Panc1 (cell line): ENCODE results near the gene SWAP70. TPM values are rescaled to one million over a fixed set of nuclear protein-coding genes. Genes with fewer than 3 reads are reported as not detected.

Source experiments
- ATAC-seq: fragments of 200-7000 bp; cut with Tn5 transposase; 2 replicates; pipeline ENCODE4 v1.9.1; 2020; ENCODE audit warnings: mild to moderate bottlenecking, moderate library complexity
- BruUV-seq: library from RNA; stranded (reverse); fragments of 400-500 nt; replicated peaks from 2 replicates; lab custom pipeline; 2021; lab: Mats Ljungman, UMichigan
- CTCF ChIA-PET: fragments of 300-600 bp; sonication (Branson Sonifier 250); formaldehyde crosslinking; loops from one replicate; lab custom pipeline; 2022; ENCODE audit warnings: antibody characterized with exemption; lab: Charles Lee
- POLR2A ChIA-PET: fragments of 300-600 bp; sonication (Branson Sonifier 250); formaldehyde crosslinking; loops from one replicate; lab custom pipeline; 2022; ENCODE audit warnings: antibody characterized with exemption; lab: Charles Lee
- DNase-seq: peaks from one replicate; pipeline ENCODE4 v3.0.0-alpha.2; 2010; ENCODE audit warnings: low read depth, low spot score
- H3K27ac ChIP-seq: 2 replicates; pipeline ENCODE4 v1.5.1; 2011; ENCODE audit warnings: mild to moderate bottlenecking, low read length, inconsistent platforms
- H3K27me3 ChIP-seq: fragments of 200-500 bp; sonication (Bioruptor generic); 2 replicates; pipeline ENCODE4 v1.6.0; 2014; ENCODE audit warnings: low read length, inconsistent platforms; ENCODE audit not compliant: control insufficient read depth, insufficient read depth
- H3K36me3 ChIP-seq: fragments of 200-500 bp; sonication (Bioruptor generic); 2 replicates; pipeline ENCODE4 v1.5.1; 2014; ENCODE audit warnings: inconsistent platforms, mild to moderate bottlenecking, low read length, moderate library complexity; ENCODE audit not compliant: control insufficient read depth, insufficient read depth
- H3K4me1 ChIP-seq: 2 replicates; pipeline ENCODE4 v1.5.1; 2011; ENCODE audit warnings: inconsistent platforms, mild to moderate bottlenecking, low read length, moderate library complexity; ENCODE audit not compliant: control insufficient read depth, insufficient read depth
- H3K4me3 ChIP-seq, 2 experiments: 2 replicates each; pipeline ENCODE4 v1.5.1; 2011 to 2012; ENCODE audit warnings: low read depth in 2 of 2, low read length in 2 of 2, mild to moderate bottlenecking in 2 of 2, inconsistent platforms in 1 of 2, moderate library complexity in 1 of 2
- H3K9me3 ChIP-seq: fragments of 200-500 bp; sonication (Bioruptor generic); 2 replicates; pipeline ENCODE4 v1.5.1; 2014; ENCODE audit warnings: low read depth, mild to moderate bottlenecking, inconsistent platforms, low read length, moderate library complexity; ENCODE audit not compliant: control insufficient read depth, insufficient read depth
- CTCF ChIP-seq: fragments of 450-650 bp; IDR thresholded peaks from 2 replicates; pipeline ENCODE4 v1.5.1; 2017; ENCODE audit warnings: mild to moderate bottlenecking
- POLR2AphosphoS5 ChIP-seq: IDR thresholded peaks from 2 replicates; pipeline ENCODE4 v1.6.1; 2012; ENCODE audit warnings: mild to moderate bottlenecking, low read depth, low read length, moderate library complexity
- REST ChIP-seq, 2 experiments: IDR thresholded peaks; 2 replicates each; pipeline ENCODE4 v1.6.1; 2011 to 2012; ENCODE audit warnings: low read depth in 2 of 2, control low read depth in 1 of 2, low read length in 1 of 2, mild to moderate bottlenecking in 1 of 2, moderate library complexity in 1 of 2; ENCODE audit not compliant: insufficient read depth in 1 of 2
- SIN3A ChIP-seq: IDR thresholded peaks from 2 replicates; pipeline ENCODE4 v1.6.1; 2012; ENCODE audit warnings: low read depth, mild to moderate bottlenecking, low read length, moderate library complexity, borderline replicate concordance; ENCODE audit not compliant: insufficient read depth
- TCF7L2 ChIP-seq: IDR thresholded peaks from 2 replicates; pipeline ENCODE4 v1.6.1; 2011; ENCODE audit warnings: mild to moderate bottlenecking, low read depth, low read length, inconsistent platforms
- in situ Hi-C: cut with HindIII; loops from 2 replicates; pipeline ENCODE4 v1.10.0; 2016; ENCODE audit warnings: low sequenced_read_pairs, low pct_unique_long_range_greater_than_20kb
- intact Hi-C: fragments of 100-400 bp; cut with micrococcal nuclease; formaldehyde crosslinking; loops from one replicate; pipeline ENCODE4 v1.10.0; 2022; ENCODE audit not compliant: unreplicated experiment
- total RNA-seq: library from RNA; stranded (reverse); gene quantifications from one replicate; pipeline ENCODE4 v1.2.1, GENCODE V29; 2021; ENCODE audit not compliant: unreplicated experiment

The SWAP70 gene
- total RNA-seq, 1 experiment from 2014 or later: 96.0 TPM

DNA sequence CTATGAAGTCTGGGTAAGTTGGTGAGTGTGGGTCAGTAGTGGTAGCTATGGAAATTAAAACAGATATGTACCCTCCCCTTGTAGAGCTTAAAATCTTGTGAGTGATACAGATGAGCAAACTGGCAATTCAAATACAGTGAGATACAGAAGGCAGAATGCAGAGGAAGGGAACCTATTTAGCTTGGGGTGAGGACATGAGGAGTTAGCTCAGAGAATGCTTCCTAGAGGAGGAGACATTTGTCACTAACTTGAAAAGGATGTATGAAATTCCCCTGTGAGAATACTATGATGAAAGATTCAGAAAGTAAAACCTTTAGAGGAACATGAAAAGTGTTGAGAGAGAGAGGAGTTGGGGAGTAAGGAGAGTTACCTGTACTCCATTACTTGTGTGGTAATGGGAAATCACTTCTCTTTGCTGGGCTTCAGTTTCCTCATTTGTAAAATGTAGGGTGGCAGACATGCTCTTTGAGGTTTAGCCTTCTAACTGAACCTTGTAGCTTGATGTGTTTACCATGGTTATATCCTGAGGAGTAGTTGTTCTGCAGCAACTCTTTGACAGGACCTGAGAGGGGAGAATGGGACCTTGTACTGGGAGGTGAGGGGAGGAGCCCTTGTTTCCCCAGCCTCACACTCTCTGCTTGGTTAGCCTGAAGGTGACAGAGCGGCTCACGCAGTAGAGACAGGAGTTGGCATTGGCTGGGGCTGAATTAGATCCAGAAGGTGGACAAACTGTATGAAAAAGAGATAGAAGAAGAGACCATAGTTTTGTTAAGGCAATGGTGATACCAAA, 17.9 kb downstream of the SWAP70 start:
- Histone ChIP-seq H3K4me3 (no peak overlapping the region), H3K4me1 (peaks cover 2% of the 10 kb centered on the region; the same call in 1 of the 2 replicates), H3K27ac (no peak overlapping the region), H3K9me3 (no peaks in the 10 kb centered on the region), H3K36me3 (no peaks in the 10 kb centered on the region; the same call in 1 of the 2 replicates), H3K27me3 (no peaks in the 10 kb centered on the region)
- peak; percentile 61; the same call in 1 of the 2 replicates for ATAC-seq
- POLR2A ChIA-PET: interaction anchor here (0.5 to 0.7 kb wide), 2 partner anchors 11 to 70 kb away, joined by 3 read pairs; no protein-coding TSS in a partner anchor
- CTCF ChIA-PET: no interaction called here
- TF ChIP-seq CTCF (no peak), TCF7L2 (no peak)
- in situ Hi-C loops (no loop called here), intact Hi-C loops (no loop called here)
- no peak for DNase-seq
- no TSS peak for BruUV-seq

- CTCF ChIA-PET: no interaction called here
- no peaks in the 10 kb centered on the region; the same call in 1 of the 2 replicates for H3K36me3 ChIP-seq
- intact Hi-C loops: no loop called here
- POLR2A ChIA-PET: no interaction called here
- peaks cover 33% of the 10 kb centered on the region for H3K4me1 ChIP-seq
- H3K4me3 ChIP-seq: no peak overlapping the region
- H3K27me3 ChIP-seq: no peaks in the 10 kb centered on the region
- TF ChIP-seq REST (IDR thresholded peaks at IDR 0.05; ENCODE audit: insufficient read depth in 1 of 2, low read depth in 2 of 2, low read length in 1 of 2) (no peak), POLR2AphosphoS5 (no peak), SIN3A (no peak), CTCF (no peak), TCF7L2 (no peak)
- in situ Hi-C loops: no loop called here
- ATAC-seq (no peak), DNase-seq (no peak)
- BruUV-seq: no TSS peak
- H3K27ac ChIP-seq: peak overlapping the region; percentile 35
- no peaks in the 10 kb centered on the region for H3K9me3 ChIP-seq
Observed at GRCh38 chr11:9687711-9688477, 24.0 kb downstream of the SWAP70 start.
